ENCODE data around the gene PUDP.

DNA sequence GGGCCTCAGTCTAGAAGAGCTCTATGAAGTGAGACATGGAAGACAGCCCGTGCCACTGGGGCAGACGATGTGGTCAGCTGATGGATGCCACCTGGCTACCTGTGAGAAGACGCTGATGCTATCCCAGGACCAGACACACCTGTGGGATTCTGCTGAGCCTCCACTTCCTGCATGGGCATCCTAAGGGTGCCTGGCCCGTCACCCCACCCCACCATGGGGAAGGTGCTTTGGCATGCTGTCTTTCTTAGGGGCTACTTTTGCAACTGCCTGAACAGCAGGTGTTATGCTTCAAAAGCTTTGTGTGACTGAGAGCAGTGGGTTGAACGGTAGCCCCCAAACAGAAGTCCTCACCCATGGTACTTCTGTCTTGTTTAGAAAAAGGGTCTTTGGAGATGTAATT lies 65.4 kb downstream of the PUDP start:
- TF ChIP-seq, protein P1, sequence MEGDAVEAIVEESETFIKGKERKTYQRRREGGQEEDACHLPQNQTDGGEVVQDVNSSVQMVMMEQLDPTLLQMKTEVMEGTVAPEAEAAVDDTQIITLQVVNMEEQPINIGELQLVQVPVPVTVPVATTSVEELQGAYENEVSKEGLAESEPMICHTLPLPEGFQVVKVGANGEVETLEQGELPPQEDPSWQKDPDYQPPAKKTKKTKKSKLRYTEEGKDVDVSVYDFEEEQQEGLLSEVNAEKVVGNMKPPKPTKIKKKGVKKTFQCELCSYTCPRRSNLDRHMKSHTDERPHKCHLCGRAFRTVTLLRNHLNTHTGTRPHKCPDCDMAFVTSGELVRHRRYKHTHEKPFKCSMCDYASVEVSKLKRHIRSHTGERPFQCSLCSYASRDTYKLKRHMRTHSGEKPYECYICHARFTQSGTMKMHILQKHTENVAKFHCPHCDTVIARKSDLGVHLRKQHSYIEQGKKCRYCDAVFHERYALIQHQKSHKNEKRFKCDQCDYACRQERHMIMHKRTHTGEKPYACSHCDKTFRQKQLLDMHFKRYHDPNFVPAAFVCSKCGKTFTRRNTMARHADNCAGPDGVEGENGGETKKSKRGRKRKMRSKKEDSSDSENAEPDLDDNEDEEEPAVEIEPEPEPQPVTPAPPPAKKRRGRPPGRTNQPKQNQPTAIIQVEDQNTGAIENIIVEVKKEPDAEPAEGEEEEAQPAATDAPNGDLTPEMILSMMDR (IDR thresholded peaks at IDR 0.05), result no peak
- no peak for TF ChIP-seq POLR2A (IDR thresholded peaks at IDR 0.05)
